Thymus (tissue), 14 donors: ENCODE data around the gene TAS2R50. TPM values are rescaled to one million over a fixed set of nuclear protein-coding genes. Genes with fewer than 3 reads are reported as not detected.
"Not testable (repeated sequence)": the region's sequence is repeated elsewhere in the genome, so short reads cannot be mapped to it uniquely, and the experiment has no call there.

Source experiments
- DNase-seq, 9 donors: peaks; one replicate each; pipeline ENCODE4 v3.0.0-alpha.2; 2013; ENCODE audit warnings: low spot score in 9 of 9, low read depth in 6 of 9, missing footprints in 1 of 9
- H3K27ac ChIP-seq, 2 donors: one replicate each; pipeline ENCODE4 v1.5.1; 2013; ENCODE audit warnings: control low read depth in 1 of 2, low read depth in 1 of 2, low read length in 1 of 2, mild to moderate bottlenecking in 1 of 2, moderate library complexity in 1 of 2
- H3K27me3 ChIP-seq, 2 donors: one replicate each; pipeline ENCODE4 v1.5.1; 2013; ENCODE audit warnings: low read length in 1 of 2; ENCODE audit not compliant: control insufficient read depth in 2 of 2, insufficient read depth in 1 of 2
- H3K36me3 ChIP-seq, 2 donors: one replicate each; pipeline ENCODE4 v1.5.1; 2013; ENCODE audit warnings: low read length in 1 of 2, mild to moderate bottlenecking in 1 of 2, moderate library complexity in 1 of 2; ENCODE audit not compliant: control insufficient read depth in 2 of 2, insufficient read depth in 2 of 2
- H3K4me1 ChIP-seq, 2 donors: one replicate each; pipeline ENCODE4 v1.5.1; 2013; ENCODE audit warnings: low read length in 2 of 2; ENCODE audit not compliant: control insufficient read depth in 2 of 2, insufficient read depth in 2 of 2
- H3K4me3 ChIP-seq, 2 donors: one replicate each; pipeline ENCODE4 v1.5.1; 2013; ENCODE audit warnings: low read length in 2 of 2, control low read depth in 1 of 2, mild to moderate bottlenecking in 1 of 2
- H3K9me3 ChIP-seq, 2 donors: one replicate each; pipeline ENCODE4 v1.5.1; 2013; ENCODE audit warnings: low read length in 1 of 2, mild to moderate bottlenecking in 1 of 2; ENCODE audit not compliant: control insufficient read depth in 2 of 2, insufficient read depth in 1 of 2
- WGBS: extraction: QIAGEN DNeasy Blood & Tissue Kit; methylation state at CpG from one replicate; pipeline ENCODE4 v1.1.7; 2013; 5-methylcytosine and 5-hydroxymethylcytosine counted together
- long read RNA-seq, 10 donors: transcript quantifications; one replicate each; lab custom pipeline, GENCODE V29; 2026
- polyA plus RNA-seq: library from polyadenylated mRNA; stranded (reverse); fragments of 200-250 nt; gene quantifications from one replicate; pipeline ENCODE4 v1.2.3, GENCODE V29; 2013
- total RNA-seq: library from RNA; stranded (reverse); fragments of 120-200 nt; gene quantifications from one replicate; pipeline ENCODE4 v1.2.4, GENCODE V29; 2013
- donor health status: healthy.

The TAS2R50 gene, protein sequence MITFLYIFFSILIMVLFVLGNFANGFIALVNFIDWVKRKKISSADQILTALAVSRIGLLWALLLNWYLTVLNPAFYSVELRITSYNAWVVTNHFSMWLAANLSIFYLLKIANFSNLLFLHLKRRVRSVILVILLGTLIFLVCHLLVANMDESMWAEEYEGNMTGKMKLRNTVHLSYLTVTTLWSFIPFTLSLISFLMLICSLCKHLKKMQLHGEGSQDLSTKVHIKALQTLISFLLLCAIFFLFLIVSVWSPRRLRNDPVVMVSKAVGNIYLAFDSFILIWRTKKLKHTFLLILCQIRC
- total RNA-seq (0.47 TPM), polyA plus RNA-seq (not detected)
- long read RNA-seq, donor 1, result 0 reads
- long read RNA-seq, donor 2, result 0 reads
- long read RNA-seq, donor 3, result 0 reads
- long read RNA-seq, donor 4, result 0 reads
- long read RNA-seq, donor 5, result 0 reads
- long read RNA-seq, donor 6, result 0 reads
- long read RNA-seq, donor 7, result 0 reads
- long read RNA-seq, donor 8, result 0 reads
- long read RNA-seq, donor 9, result 0 reads
- long read RNA-seq, donor 10, result 0 reads

DNA sequence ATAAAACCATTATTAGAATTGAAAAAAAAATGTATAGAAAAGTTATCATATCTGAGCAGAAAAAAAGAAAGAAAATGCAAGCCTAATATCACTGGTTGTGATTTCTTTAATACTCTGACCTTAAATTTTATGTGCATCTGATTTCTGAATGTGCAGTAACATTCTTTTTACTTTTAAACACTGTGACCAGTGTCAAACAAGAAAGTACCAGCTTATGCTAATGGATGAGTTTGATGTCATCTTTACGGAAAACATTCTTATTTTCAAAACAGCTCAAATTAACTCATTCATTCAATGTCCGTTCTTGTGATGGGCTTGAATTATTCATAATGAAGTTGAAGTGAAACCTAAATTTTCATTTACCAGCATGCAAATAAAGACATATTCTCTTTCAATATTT lies at the start of gene TAS2R50:
TSS of gene TAS2R50 (minus strand) at position 101 of the 400 bp plus-strand sequence. CDS start at position 49, 52 bp downstream.
- H3K9me3 ChIP-seq, result no peaks in the 10 kb centered on the region
- no peak for DNase-seq
- H3K4me1 ChIP-seq, result peaks cover 0 to 3% of the 10 kb centered on the region in 2 donors
- WGBS, result 70% methylated on average over 2 of the region's 2 CpGs
- peaks cover 8 to 14% of the 10 kb centered on the region in 2 donors for H3K27me3 ChIP-seq
- H3K27ac ChIP-seq, result no peak within 1 kb of the TSS
- H3K4me3 ChIP-seq, result no peak within 1 kb of the TSS
- H3K36me3 ChIP-seq, result no peaks in the 10 kb centered on the region

DNA sequence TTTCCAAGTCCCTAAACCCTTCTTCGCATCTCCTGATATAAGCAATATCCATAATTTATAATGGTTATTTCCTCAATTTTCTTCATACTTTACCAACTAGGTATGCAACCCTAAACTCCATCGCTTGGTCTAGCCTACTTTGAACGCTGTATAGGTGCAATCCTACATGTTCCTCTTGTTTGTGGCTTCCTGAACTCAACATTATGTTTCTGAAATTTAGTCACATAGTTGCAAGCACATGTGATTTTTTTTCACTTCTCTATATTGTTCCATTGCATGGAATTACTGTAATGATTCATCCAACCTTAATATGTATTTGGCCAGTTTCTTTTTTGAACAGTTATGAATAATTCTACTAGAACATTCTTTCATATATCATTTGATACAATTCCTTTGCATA lies 47.2 kb upstream of the TAS2R50 start:
- H3K4me1 ChIP-seq, H3K9me3 ChIP-seq, DNase-seq, H3K4me3 ChIP-seq, H3K27ac ChIP-seq, H3K36me3 ChIP-seq, H3K27me3 ChIP-seq: not testable (repeated sequence)
- WGBS, result 100% methylated on average over 1 of the region's 3 CpGs

DNA sequence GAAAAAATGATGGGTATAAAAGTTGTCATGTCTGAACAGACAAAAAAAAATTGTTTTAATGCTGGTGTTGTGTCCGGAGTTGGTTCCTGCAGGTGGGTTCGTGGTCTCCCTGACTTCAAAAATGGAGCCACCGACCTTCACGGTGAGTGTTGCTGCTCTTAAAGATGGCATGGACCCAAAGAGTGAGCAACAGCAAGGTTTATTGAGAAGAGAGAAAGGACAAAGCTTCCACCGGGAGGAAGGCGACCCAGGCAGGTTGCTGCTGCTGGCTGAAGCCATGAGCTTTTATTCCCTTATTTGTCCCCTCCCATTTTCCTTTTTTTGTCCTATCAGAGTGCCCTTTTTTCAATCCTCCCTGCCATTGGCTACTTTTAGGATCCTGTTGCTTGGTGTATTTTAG lies 44.6 kb upstream of the TAS2R50 start, which contains the start of gene TAS2R31:
TSS of gene TAS2R31 (minus strand) at position 101 of the 400 bp plus-strand sequence. CDS start at position 29, 72 bp downstream.
- 97% methylated on average over 6 of the region's 6 CpGs for WGBS
- Histone ChIP-seq H3K27ac (no peak within 1 kb of the TSS), H3K36me3 (peaks cover under 1 to 6% of the 10 kb centered on the region in 2 donors), H3K27me3 (no peaks in the 10 kb centered on the region), H3K9me3 (no peaks in the 10 kb centered on the region), H3K4me3 (no peak within 1 kb of the TSS), H3K4me1 (no peaks in the 10 kb centered on the region)
- DNase-seq, result no peak

DNA sequence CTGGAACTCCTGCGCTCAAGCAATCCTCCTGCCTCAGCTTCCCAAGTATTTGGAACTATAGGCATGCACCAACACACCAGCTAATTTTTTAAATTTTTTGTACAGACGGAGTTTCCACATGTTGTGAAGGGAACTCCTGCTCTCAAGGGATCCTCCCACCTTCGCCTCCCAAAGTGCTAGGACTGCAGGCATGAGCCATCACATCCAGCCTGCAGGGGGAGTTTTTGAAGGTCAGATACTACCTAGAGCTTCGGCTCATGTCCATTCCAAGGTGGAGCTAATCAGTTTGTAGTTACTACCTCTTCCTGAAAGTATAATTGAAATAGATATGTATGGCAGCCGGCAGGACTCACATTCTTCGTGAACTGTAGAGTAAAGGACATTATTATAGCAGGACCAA lies 39.4 kb upstream of the TAS2R50 start:
- Histone ChIP-seq H3K4me1 (no peaks in the 10 kb centered on the region), H3K9me3 (no peaks in the 10 kb centered on the region), H3K36me3 (peaks cover 4 to 6% of the 10 kb centered on the region in 2 donors), H3K27ac (no peak overlapping the region), H3K27me3 (no peaks in the 10 kb centered on the region), H3K4me3 (no peak overlapping the region)
- DNase-seq, result no peak
- 95% methylated on average over 6 of the region's 6 CpGs for WGBS

- Histone ChIP-seq H3K4me1 (no peaks in the 10 kb centered on the region), H3K9me3 (no peaks in the 10 kb centered on the region), H3K4me3 (no peak overlapping the region), H3K36me3 (peaks cover 4 to 6% of the 10 kb centered on the region in 2 donors), H3K27me3 (no peaks in the 10 kb centered on the region), H3K27ac (no peak overlapping the region)
- no peak for DNase-seq
- 94% methylated on average over 2 of the region's 2 CpGs for WGBS
Observed at GRCh38 chr12:11023387-11023786, 36.7 kb upstream of the TAS2R50 start.

GRCh38 chr12:11022520-11022919 lies 35.8 kb upstream of the TAS2R50 start, which contains the start of gene TAS2R19:
TSS of gene TAS2R19 (minus strand) at chr12:11022620. CDS start at chr12:11022571, 49 bp downstream.
- no peak within 1 kb of the TSS for H3K4me3 ChIP-seq
- no peaks in the 10 kb centered on the region for H3K4me1 ChIP-seq
- no peak within 1 kb of the TSS for H3K27ac ChIP-seq
- no peaks in the 10 kb centered on the region for H3K27me3 ChIP-seq
- 99% methylated on average over 1 of the region's 1 CpG for WGBS
- H3K9me3 ChIP-seq, result no peaks in the 10 kb centered on the region
- no peak for DNase-seq
- peaks cover 3 to 4% of the 10 kb centered on the region in 2 donors for H3K36me3 ChIP-seq

- Histone ChIP-seq H3K9me3 (no peaks in the 10 kb centered on the region), H3K27me3 (no peaks in the 10 kb centered on the region), H3K27ac (no peak overlapping the region), H3K4me1 (no peaks in the 10 kb centered on the region), H3K36me3 (peaks cover 0 to 2% of the 10 kb centered on the region in 2 donors), H3K4me3 (no peak overlapping the region)
- WGBS, result 100% methylated on average over 1 of the region's 1 CpG
- DNase-seq, result no peak
Observed at GRCh38 chr12:11016937-11017336, 30.2 kb upstream of the TAS2R50 start.

GRCh38 chr12:11015775-11016430 lies 29.2 kb upstream of the TAS2R50 start:
- no peak for DNase-seq
- H3K36me3 ChIP-seq, result peaks cover 0 to 2% of the 10 kb centered on the region in 2 donors
- WGBS, result 96% methylated on average over 4 of the region's 4 CpGs

DNA sequence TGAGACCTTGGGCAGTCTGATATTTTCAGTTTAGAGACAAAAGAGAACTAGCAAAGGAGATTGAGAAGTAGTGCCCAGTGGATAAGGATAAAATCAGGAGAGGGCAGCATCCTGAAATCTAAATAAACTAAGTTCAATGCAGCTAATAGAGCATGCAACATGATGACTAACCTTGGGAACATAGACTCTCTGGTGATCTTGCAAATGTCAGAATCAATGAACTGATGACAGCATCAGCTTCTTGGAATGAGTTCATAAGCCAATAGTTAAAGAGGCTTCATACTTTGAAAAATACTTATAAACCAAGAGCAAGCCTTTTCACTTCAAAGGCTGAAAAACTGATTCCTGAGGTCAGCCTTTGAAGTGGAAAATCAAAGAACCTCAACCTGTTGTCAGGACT lies 27.5 kb upstream of the TAS2R50 start:
- DNase-seq, result no peak
- no peaks in the 10 kb centered on the region for H3K9me3 ChIP-seq
- no peaks in the 10 kb centered on the region for H3K4me1 ChIP-seq
- no peak overlapping the region for H3K4me3 ChIP-seq
- no peaks in the 10 kb centered on the region for H3K27me3 ChIP-seq
- H3K27ac ChIP-seq, result no peak overlapping the region
- peaks cover 0 to 2% of the 10 kb centered on the region in 2 donors for H3K36me3 ChIP-seq

More at GRCh38 chr12:11015775-11016430, 29.2 kb upstream of the TAS2R50 start:
- Histone ChIP-seq H3K4me3 (no peak overlapping the region), H3K27ac (no peak overlapping the region), H3K27me3 (no peaks in the 10 kb centered on the region), H3K9me3 (no peaks in the 10 kb centered on the region), H3K4me1 (no peaks in the 10 kb centered on the region)
